Sigmoid colon (tissue), 4 donors: ENCODE results near the gene NMNAT3.

Source experiments
- POLR2A ChIP-seq, 2 donors: fragments of 450-650 bp; IDR thresholded peaks; one replicate each; pipeline ENCODE4 v1.6.1; 2016; ENCODE audit warnings: antibody characterized with exemption in 2 of 2, mild to moderate bottlenecking in 2 of 2, moderate library complexity in 2 of 2
- POLR2AphosphoS5 ChIP-seq, 4 donors: sonication (generic); formaldehyde crosslinking; IDR thresholded peaks; one replicate each; pipeline ENCODE4 v1.6.1; 2017; ENCODE audit warnings: antibody characterized with exemption in 4 of 4
- TF ChIP-seq, protein P1 (sequence below), 4 experiments: fragments of 450-650 bp in 3 of 4; fragments of 200-600 bp in 1 of 4; IDR thresholded peaks; one replicate each; pipeline ENCODE4 v1.5.1; 2016 to 2019; ENCODE audit warnings: antibody characterized with exemption in 4 of 4, mild to moderate bottlenecking in 3 of 4, moderate library complexity in 2 of 4

DNA sequence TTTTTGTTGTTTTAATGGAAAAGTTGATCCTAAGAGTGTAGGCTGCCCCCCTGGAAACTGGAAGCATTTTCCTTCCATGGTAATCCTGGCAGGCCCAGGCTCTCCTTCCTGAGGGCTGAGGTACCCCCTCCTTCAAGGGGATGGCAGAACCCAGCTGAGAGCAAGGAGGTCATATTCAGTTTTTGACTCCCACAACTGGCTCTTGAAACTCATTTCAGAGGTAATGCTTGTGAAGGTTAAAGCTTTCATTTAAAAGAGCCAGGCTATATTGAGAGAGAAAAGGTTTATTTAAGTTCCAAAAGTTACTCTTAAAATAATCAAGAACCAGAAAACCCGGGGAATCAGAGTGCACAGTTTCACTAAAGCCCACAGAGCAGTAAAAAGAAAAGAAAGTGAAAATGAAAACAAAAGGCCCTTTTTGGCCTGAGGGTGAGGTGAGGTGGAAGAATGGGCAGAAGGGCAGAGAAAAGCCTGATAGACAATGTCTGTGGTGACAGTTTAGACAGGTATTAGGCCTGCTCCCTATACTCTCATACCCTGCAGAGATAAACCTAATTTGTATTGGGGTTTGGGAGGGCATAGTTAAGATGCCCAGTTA, 91.3 kb downstream of the NMNAT3 start:
- TF ChIP-seq, protein P1, sequence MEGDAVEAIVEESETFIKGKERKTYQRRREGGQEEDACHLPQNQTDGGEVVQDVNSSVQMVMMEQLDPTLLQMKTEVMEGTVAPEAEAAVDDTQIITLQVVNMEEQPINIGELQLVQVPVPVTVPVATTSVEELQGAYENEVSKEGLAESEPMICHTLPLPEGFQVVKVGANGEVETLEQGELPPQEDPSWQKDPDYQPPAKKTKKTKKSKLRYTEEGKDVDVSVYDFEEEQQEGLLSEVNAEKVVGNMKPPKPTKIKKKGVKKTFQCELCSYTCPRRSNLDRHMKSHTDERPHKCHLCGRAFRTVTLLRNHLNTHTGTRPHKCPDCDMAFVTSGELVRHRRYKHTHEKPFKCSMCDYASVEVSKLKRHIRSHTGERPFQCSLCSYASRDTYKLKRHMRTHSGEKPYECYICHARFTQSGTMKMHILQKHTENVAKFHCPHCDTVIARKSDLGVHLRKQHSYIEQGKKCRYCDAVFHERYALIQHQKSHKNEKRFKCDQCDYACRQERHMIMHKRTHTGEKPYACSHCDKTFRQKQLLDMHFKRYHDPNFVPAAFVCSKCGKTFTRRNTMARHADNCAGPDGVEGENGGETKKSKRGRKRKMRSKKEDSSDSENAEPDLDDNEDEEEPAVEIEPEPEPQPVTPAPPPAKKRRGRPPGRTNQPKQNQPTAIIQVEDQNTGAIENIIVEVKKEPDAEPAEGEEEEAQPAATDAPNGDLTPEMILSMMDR (IDR thresholded peaks at IDR 0.05): no peak
- TF ChIP-seq POLR2A (IDR thresholded peaks at IDR 0.05) (no peak), POLR2AphosphoS5 (IDR thresholded peaks at IDR 0.05) (no peak)
